Neuronal stem cell (in vitro differentiated cells): Measurements from ENCODE around the gene SPPL2C.
A peak's percentile ranks its signal among the peaks of the same experiment; 100 is the strongest.

Experiments used
- DNase-seq: peaks from one replicate; pipeline ENCODE4 v3.0.0-alpha.2; 2013; ENCODE audit warnings: low spot score
- H2AFZ ChIP-seq: one replicate; pipeline ENCODE4 v1.6.1; 2013; ENCODE audit warnings: mild to moderate bottlenecking, low read length, inconsistent platforms
- H2AK5ac ChIP-seq: 2 replicates; pipeline ENCODE4 v1.6.1; 2013; ENCODE audit warnings: low read depth, mild to moderate bottlenecking, inconsistent platforms, low read length, moderate library complexity, mixed read lengths
- H2BK120ac ChIP-seq: 2 replicates; pipeline ENCODE4 v1.6.1; 2013; ENCODE audit warnings: low read depth, mild to moderate bottlenecking, inconsistent platforms, low read length, moderate library complexity, mixed read lengths
- H2BK12ac ChIP-seq: one replicate; pipeline ENCODE4 v1.6.1; 2013; ENCODE audit warnings: low read length, inconsistent platforms
- H2BK15ac ChIP-seq: 2 replicates; pipeline ENCODE4 v1.6.1; 2013; ENCODE audit warnings: mild to moderate bottlenecking, low read length, inconsistent platforms, mixed read lengths
- H2BK5ac ChIP-seq: one replicate; pipeline ENCODE4 v1.6.1; 2013; ENCODE audit warnings: inconsistent platforms, mild to moderate bottlenecking, low read length, moderate library complexity
- H3K14ac ChIP-seq: one replicate; pipeline ENCODE4 v1.6.1; 2013; ENCODE audit warnings: low read length, inconsistent platforms
- H3K18ac ChIP-seq: 2 replicates; pipeline ENCODE4 v1.6.1; 2013; ENCODE audit warnings: low read length, inconsistent platforms
- H3K23ac ChIP-seq: 2 replicates; pipeline ENCODE4 v1.6.1; 2013; ENCODE audit warnings: low read depth, mild to moderate bottlenecking, mixed read lengths, low read length, inconsistent platforms; ENCODE audit not compliant: poor library complexity
- H3K27ac ChIP-seq: replicated peaks from 3 replicates; pipeline ENCODE4 v1.5.1; 2013; ENCODE audit warnings: low read length, inconsistent platforms
- H3K27me3 ChIP-seq, 3 experiments: 2 replicates each; pipeline ENCODE4 v1.6.1; 2013; ENCODE audit warnings: low read length in 3 of 3, mild to moderate bottlenecking in 2 of 3, inconsistent platforms in 1 of 3, low read depth in 1 of 3, mixed read lengths in 1 of 3, moderate library complexity in 1 of 3; ENCODE audit not compliant: control insufficient read depth in 3 of 3, insufficient read depth in 3 of 3
- H3K36me3 ChIP-seq, 2 donors: replicated peaks in 1 of 2; 2 replicates each; pipeline ENCODE4 v1.6.1; 2013; ENCODE audit warnings: low read length in 2 of 2; ENCODE audit not compliant: control insufficient read depth in 2 of 2, insufficient read depth in 2 of 2
- H3K4ac ChIP-seq: 2 replicates; pipeline ENCODE4 v1.6.1; 2013; ENCODE audit warnings: inconsistent platforms, mild to moderate bottlenecking, low read length, moderate library complexity
- H3K4me1 ChIP-seq, 2 donors: 1 replicate in 1 of 2; 2 replicates in 1 of 2; pipeline ENCODE4 v1.6.1; 2013; ENCODE audit warnings: low read length in 2 of 2, low read depth in 1 of 2; ENCODE audit not compliant: control insufficient read depth in 2 of 2, insufficient read depth in 1 of 2
- H3K4me2 ChIP-seq: one replicate; pipeline ENCODE4 v1.6.1; 2013; ENCODE audit warnings: mild to moderate bottlenecking, low read length, inconsistent platforms; ENCODE audit not compliant: insufficient read depth, poor library complexity, severe bottlenecking
- H3K4me3 ChIP-seq, 2 donors: 2 replicates each; pipeline ENCODE4 v1.5.1; 2013; ENCODE audit warnings: low read length in 2 of 2, mild to moderate bottlenecking in 2 of 2, inconsistent platforms in 1 of 2, moderate library complexity in 1 of 2
- H3K79me1 ChIP-seq: one replicate; pipeline ENCODE4 v1.6.1; 2013; ENCODE audit warnings: low read depth, mild to moderate bottlenecking, inconsistent platforms, low read length, moderate library complexity
- H3K9ac ChIP-seq: one replicate; pipeline ENCODE4 v1.6.1; 2013; ENCODE audit warnings: mild to moderate bottlenecking, low read depth, low read length, inconsistent platforms; ENCODE audit not compliant: poor library complexity
- H3K9me3 ChIP-seq, 2 donors: replicated peaks in 1 of 2; 2 replicates each; pipeline versions ENCODE3 to v1.6.1; 2013; ENCODE audit warnings: low read length in 2 of 2, mild to moderate bottlenecking in 2 of 2, inconsistent platforms in 1 of 2, low read depth in 1 of 2, mixed read lengths in 1 of 2, moderate library complexity in 1 of 2; ENCODE audit not compliant: control insufficient read depth in 2 of 2, insufficient read depth in 1 of 2
- H4K8ac ChIP-seq: one replicate; pipeline ENCODE4 v1.6.1; 2013; ENCODE audit warnings: low read depth, mild to moderate bottlenecking, inconsistent platforms, low read length, moderate library complexity
- H4K91ac ChIP-seq: one replicate; pipeline ENCODE4 v1.6.1; 2013; ENCODE audit warnings: low read length, low read depth, mild to moderate bottlenecking, inconsistent platforms; ENCODE audit not compliant: poor library complexity
- WGBS, 2 donors: extraction: QIAGEN DNeasy Blood & Tissue Kit; methylation state at CpG; one replicate each; pipeline ENCODE4 v1.1.7; 2013; ENCODE audit warnings: missing lambda C conversion rate in 2 of 2, mixed read lengths in 1 of 2; ENCODE audit not compliant: insufficient read length in 2 of 2, insufficient replicate concordance in 1 of 2; ENCODE audit errors: extremely low coverage in 2 of 2; 5-methylcytosine and 5-hydroxymethylcytosine counted together

Gene SPPL2C

GRCh38 chr17:45869676-45870341, 25.1 kb downstream of the SPPL2C start:
- no peak for DNase-seq

GRCh38 chr17:45870342-45870974, 25.8 kb downstream of the SPPL2C start:
- Histone ChIP-seq H2AFZ (no peak overlapping the region), H3K4me1 (peaks cover 3 to 7% of the 10 kb centered on the region in 2 donors), H2BK15ac (no peak overlapping the region), H3K4ac (no peak overlapping the region), H4K8ac (no peak overlapping the region), H3K18ac (no peak overlapping the region), H3K9ac (no peak overlapping the region), H3K4me2 (no peak overlapping the region), H3K79me1 (no peaks in the 10 kb centered on the region), H3K27ac (no peak overlapping the region), H3K27me3 (peaks cover 0 to 6% (median 0%) of the 10 kb centered on the region in 3 experiments), H3K36me3 (no peaks in the 10 kb centered on the region), H3K4me3 (no peak overlapping the region), H2AK5ac (no peak overlapping the region), H2BK5ac (no peak overlapping the region), H3K14ac (no peak overlapping the region), H2BK120ac (no peak overlapping the region), H3K23ac (no peak overlapping the region), H3K9me3 (no peaks in the 10 kb centered on the region), H2BK12ac (no peak overlapping the region), H4K91ac (no peak overlapping the region)
- DNase-seq = no peak
- WGBS, 2 donors = no CpG with 5 or more reads among the region's 4 CpGs

More at GRCh38 chr17:45869676-45870341, 25.1 kb downstream of the SPPL2C start:
- no peak overlapping the region for H3K4ac ChIP-seq
- no peak overlapping the region for H2BK15ac ChIP-seq
- WGBS, 2 donors = no CpG with 5 or more reads among the region's 14 CpGs
- peaks cover 3 to 7% of the 10 kb centered on the region in 2 donors for H3K4me1 ChIP-seq
- no peaks in the 10 kb centered on the region for H3K79me1 ChIP-seq
- H3K9ac ChIP-seq = no peak overlapping the region
- no peak overlapping the region for H2AFZ ChIP-seq
- no peak overlapping the region for H4K91ac ChIP-seq
- no peak overlapping the region for H3K4me3 ChIP-seq
- H2AK5ac ChIP-seq = no peak overlapping the region
- no peak overlapping the region for H4K8ac ChIP-seq
- H2BK120ac ChIP-seq = no peak overlapping the region
- no peak overlapping the region for H3K27ac ChIP-seq
- H3K27me3 ChIP-seq = peaks cover 0 to 10% (median 0%) of the 10 kb centered on the region in 3 experiments
- H3K4me2 ChIP-seq = no peak overlapping the region
- no peaks in the 10 kb centered on the region for H3K9me3 ChIP-seq
- H3K14ac ChIP-seq = no peak overlapping the region
- no peak overlapping the region for H2BK5ac ChIP-seq
- no peak overlapping the region for H3K23ac ChIP-seq
- H3K18ac ChIP-seq = peak overlapping the region; percentile 31
- no peak overlapping the region for H2BK12ac ChIP-seq
- H3K36me3 ChIP-seq = no peaks in the 10 kb centered on the region

GRCh38 chr17:45871718-45872117, 27.0 kb downstream of the SPPL2C start:
- Histone ChIP-seq H3K4me3 (no peak overlapping the region), H3K27me3 (peaks cover 0 to 6% (median 0%) of the 10 kb centered on the region in 3 experiments), H2BK12ac (no peak overlapping the region), H3K18ac (no peak overlapping the region), H4K8ac (no peak overlapping the region), H3K4ac (no peak overlapping the region), H3K9ac (no peak overlapping the region), H3K4me1 (peaks cover 3 to 7% of the 10 kb centered on the region in 2 donors), H3K9me3 (no peaks in the 10 kb centered on the region), H2BK15ac (no peak overlapping the region), H2BK5ac (no peak overlapping the region), H3K23ac (no peak overlapping the region), H3K36me3 (no peaks in the 10 kb centered on the region), H2AFZ (no peak overlapping the region), H4K91ac (no peak overlapping the region), H3K27ac (no peak overlapping the region), H3K4me2 (no peak overlapping the region), H2AK5ac (no peak overlapping the region), H3K79me1 (no peaks in the 10 kb centered on the region), H3K14ac (no peak overlapping the region), H2BK120ac (no peak overlapping the region)
- no peak for DNase-seq
- whole genome bisulfite sequencing, 2 donors = no CpG with 5 or more reads among the region's 5 CpGs

GRCh38 chr17:45873728-45874127, 29.0 kb downstream of the SPPL2C start:
- no peak overlapping the region for H2BK15ac ChIP-seq
- no peak overlapping the region for H3K4me3 ChIP-seq
- H2BK12ac ChIP-seq = no peak overlapping the region
- no peak overlapping the region for H2BK120ac ChIP-seq
- no peaks in the 10 kb centered on the region for H3K36me3 ChIP-seq
- H3K79me1 ChIP-seq = no peaks in the 10 kb centered on the region
- H3K27ac ChIP-seq = no peak overlapping the region
- no peak overlapping the region for H3K4ac ChIP-seq
- no peak overlapping the region for H3K4me2 ChIP-seq
- peaks cover 0 to 6% (median 0%) of the 10 kb centered on the region in 3 experiments for H3K27me3 ChIP-seq
- H2AFZ ChIP-seq = peak overlapping the region; percentile 45
- H4K8ac ChIP-seq = no peak overlapping the region
- H3K9ac ChIP-seq = peak overlapping the region; percentile 13
- H3K23ac ChIP-seq = no peak overlapping the region
- no peak overlapping the region for H3K14ac ChIP-seq
- no peak overlapping the region for H2BK5ac ChIP-seq
- DNase-seq = no peak
- WGBS, 2 donors = no CpG with 5 or more reads among the region's 6 CpGs
- no peak overlapping the region for H4K91ac ChIP-seq
- peak overlapping the region; percentile 87 for H3K18ac ChIP-seq
- H2AK5ac ChIP-seq = no peak overlapping the region
- peaks cover 3 to 7% of the 10 kb centered on the region in 2 donors for H3K4me1 ChIP-seq
- H3K9me3 ChIP-seq = no peaks in the 10 kb centered on the region
